H1 (cell line): ENCODE data around the gene FLNC. TPM values are rescaled to one million over a fixed set of nuclear protein-coding genes. Genes with fewer than 3 reads are reported as not detected.

Source experiments
- CTCF ChIA-PET: fragments of 300-600 bp; sonication (Branson Sonifier 250); formaldehyde crosslinking; loops from one replicate; lab custom pipeline; 2021; ENCODE audit not compliant: partially characterized antibody; lab: Charles Lee
- POLR2A ChIA-PET: fragments of 300-600 bp; sonication (Branson Sonifier 250); formaldehyde crosslinking; loops from one replicate; lab custom pipeline; 2021; ENCODE audit warnings: inconsistent platforms; ENCODE audit not compliant: partially characterized antibody; lab: Charles Lee
- DNase-seq, 2 experiments: peaks; one replicate each; pipeline versions ENCODE4 v3.0.0 to v3.0.0-alpha.2; 2010 to 2022; ENCODE audit warnings: low spot score in 2 of 2, low read depth in 1 of 2, mixed read lengths in 1 of 2
- FAIRE-seq: peaks from 2 replicates; lab custom pipeline; 2011; peaks lifted over from hg19 to GRCh38; lab: Jason Lieb, UNC
- H2AFZ ChIP-seq: 2 replicates; pipeline ENCODE4 v1.8.1; 2012; ENCODE audit warnings: low read length, inconsistent platforms
- H2AK5ac ChIP-seq: 2 replicates; pipeline ENCODE4 v1.6.1; 2013; ENCODE audit warnings: low read depth, low read length
- H2BK120ac ChIP-seq: replicated peaks from 2 replicates; pipeline ENCODE3; 2013; ENCODE audit warnings: low read depth, low read length, inconsistent platforms
- H2BK12ac ChIP-seq: 2 replicates; pipeline ENCODE4 v1.6.1; 2013; ENCODE audit warnings: low read depth, low read length
- H2BK15ac ChIP-seq: 2 replicates; pipeline ENCODE4 v1.6.1; 2013; ENCODE audit warnings: low read length
- H2BK20ac ChIP-seq: 2 replicates; pipeline ENCODE4 v1.6.1; 2013; ENCODE audit warnings: low read length
- H2BK5ac ChIP-seq: 2 replicates; pipeline ENCODE4 v1.6.1; 2013; ENCODE audit warnings: low read depth, low read length
- H3K14ac ChIP-seq: 2 replicates; pipeline ENCODE4 v1.6.1; 2013; ENCODE audit warnings: inconsistent platforms; ENCODE audit not compliant: insufficient read length
- H3K18ac ChIP-seq: 2 replicates; pipeline ENCODE4 v1.6.1; 2013; ENCODE audit warnings: low read length; ENCODE audit errors: extremely low read depth
- H3K23ac ChIP-seq: 2 replicates; pipeline ENCODE4 v1.6.1; 2013; ENCODE audit warnings: inconsistent platforms; ENCODE audit not compliant: insufficient read length
- H3K23me2 ChIP-seq: 2 replicates; pipeline ENCODE4 v1.6.1; 2013; ENCODE audit warnings: low read depth, low read length
- H3K27ac ChIP-seq: 2 replicates; pipeline ENCODE4 v1.6.1; 2011; ENCODE audit warnings: low read depth, low read length, inconsistent platforms
- H3K27me3 ChIP-seq, 4 experiments: replicated peaks in 1 of 4; 1 replicate in 1 of 4; 2 replicates in 3 of 4; pipeline versions ENCODE4 v1.6.1 to v1.8.1; 2011 to 2013; ENCODE audit warnings: low read length in 3 of 4, mild to moderate bottlenecking in 3 of 4, inconsistent platforms in 2 of 4, mixed read lengths in 2 of 4, moderate library complexity in 1 of 4; ENCODE audit not compliant: control insufficient read depth in 3 of 4, insufficient read depth in 3 of 4; ENCODE audit errors: extremely low read depth in 1 of 4
- H3K36me3 ChIP-seq, 4 experiments: 2 replicates each; pipeline versions ENCODE4 v1.6.1 to v1.8.1; 2011 to 2013; ENCODE audit warnings: mild to moderate bottlenecking in 4 of 4, low read length in 3 of 4, moderate library complexity in 2 of 4, control low read depth in 1 of 4, inconsistent platforms in 1 of 4; ENCODE audit not compliant: insufficient read depth in 4 of 4, control insufficient read depth in 2 of 4
- H3K4ac ChIP-seq: replicated peaks from 2 replicates; pipeline ENCODE3; 2013; ENCODE audit warnings: low read length, low read depth, mixed read lengths, inconsistent platforms; ENCODE audit not compliant: insufficient read length
- H3K4me1 ChIP-seq, 4 experiments: replicated peaks in 1 of 4; 1 replicate in 1 of 4; 2 replicates in 3 of 4; pipeline versions ENCODE4 v1.6.1 to v1.8.1; 2011 to 2013; ENCODE audit warnings: low read length in 3 of 4, inconsistent platforms in 2 of 4, mixed read lengths in 1 of 4; ENCODE audit not compliant: insufficient read depth in 4 of 4, control insufficient read depth in 3 of 4
- H3K4me2 ChIP-seq, 2 experiments: 2 replicates each; pipeline versions ENCODE4 v1.6.1 to v1.8.1; 2011 to 2013; ENCODE audit warnings: low read depth in 2 of 2, low read length in 2 of 2, control low read depth in 1 of 2, inconsistent platforms in 1 of 2, mild to moderate bottlenecking in 1 of 2; ENCODE audit not compliant: insufficient read depth in 1 of 2
- H3K4me3 ChIP-seq, 4 experiments: fragments of 200-600, 300-600 bp in 1 of 4; sonication (generic), shearing (Covaris generic), sonication (Bioruptor Twin) in 1 of 4; 2 replicates each; pipeline versions ENCODE4 v1.5.1 to v1.8.1; 2011 to 2016; ENCODE audit warnings: low read length in 4 of 4, low read depth in 3 of 4, control low read depth in 2 of 4, inconsistent platforms in 2 of 4, mild to moderate bottlenecking in 2 of 4, mixed read lengths in 1 of 4, moderate library complexity in 1 of 4; ENCODE audit not compliant: insufficient read depth in 2 of 4; ENCODE audit errors: extremely low read depth in 1 of 4
- H3K56ac ChIP-seq: replicated peaks from 2 replicates; pipeline ENCODE3; 2013; ENCODE audit warnings: low read depth, mild to moderate bottlenecking, mixed read lengths, low read length, inconsistent platforms; ENCODE audit not compliant: insufficient read length
- H3K79me1 ChIP-seq: 2 replicates; pipeline ENCODE4 v1.6.1; 2013; ENCODE audit warnings: low read depth, low read length, control low read depth
- H3K79me2 ChIP-seq, 2 experiments: 2 replicates each; pipeline versions ENCODE4 v1.6.1 to v1.8.1; 2012 to 2013; ENCODE audit warnings: low read length in 2 of 2, mild to moderate bottlenecking in 2 of 2, inconsistent platforms in 1 of 2; ENCODE audit not compliant: insufficient read depth in 2 of 2, control insufficient read depth in 1 of 2
- H3K9ac ChIP-seq, 4 experiments: replicated peaks in 1 of 4; 1 replicate in 1 of 4; 2 replicates in 3 of 4; pipeline versions ENCODE4 v1.6.1 to v1.8.1; 2011 to 2013; ENCODE audit warnings: low read depth in 3 of 4, low read length in 3 of 4, control low read depth in 2 of 4, mild to moderate bottlenecking in 2 of 4, moderate library complexity in 2 of 4, inconsistent platforms in 1 of 4; ENCODE audit errors: extremely low read depth in 1 of 4
- H3K9me3 ChIP-seq, 2 experiments: 2 replicates each; pipeline versions ENCODE4 v1.6.1 to v1.8.1; 2012 to 2013; ENCODE audit warnings: mild to moderate bottlenecking in 2 of 2, moderate library complexity in 2 of 2, control low read depth in 1 of 2, inconsistent platforms in 1 of 2, low read depth in 1 of 2, low read length in 1 of 2, mixed read lengths in 1 of 2; ENCODE audit not compliant: insufficient read depth in 2 of 2
- H4K20me1 ChIP-seq, 2 experiments: replicated peaks in 1 of 2; 2 replicates each; pipeline versions ENCODE3 to v1.8.1; 2011 to 2013; ENCODE audit warnings: inconsistent platforms in 2 of 2, low read length in 2 of 2, mild to moderate bottlenecking in 1 of 2; ENCODE audit not compliant: insufficient read depth in 2 of 2, control insufficient read depth in 1 of 2
- H4K5ac ChIP-seq: 2 replicates; pipeline ENCODE4 v1.6.1; 2013; ENCODE audit warnings: low read length, low read depth, mixed read lengths, inconsistent platforms; ENCODE audit not compliant: insufficient read length
- H4K8ac ChIP-seq: 2 replicates; pipeline ENCODE4 v1.8.0; 2013; ENCODE audit warnings: mild to moderate bottlenecking, moderate library complexity, low read length, inconsistent platforms; ENCODE audit not compliant: insufficient read depth; ENCODE audit errors: extremely low read depth
- H4K91ac ChIP-seq: replicated peaks from 2 replicates; pipeline ENCODE3; 2013; ENCODE audit warnings: low read length, mixed read lengths, inconsistent platforms; ENCODE audit not compliant: insufficient read length
- ASH2L ChIP-seq: fragments of 200-600, 300-600 bp; sonication (generic); IDR thresholded peaks from one replicate; pipeline ENCODE4 v1.7.1; 2017; ENCODE audit warnings: low read length
- BCL11A ChIP-seq, 2 experiments: IDR thresholded peaks; one replicate each; pipeline ENCODE4 v1.6.1; 2011; ENCODE audit warnings: low read depth in 2 of 2, low read length in 2 of 2, mild to moderate bottlenecking in 2 of 2
- CTBP2 ChIP-seq: IDR thresholded peaks from 2 replicates; pipeline ENCODE4 v1.7.0; 2011; ENCODE audit warnings: borderline replicate concordance, mild to moderate bottlenecking, moderate library complexity, mixed read lengths, low read length; ENCODE audit not compliant: insufficient read depth, insufficient read length
- JUN ChIP-seq: IDR thresholded peaks from 2 replicates; pipeline ENCODE4 v1.6.1; 2011; ENCODE audit warnings: low read depth, mild to moderate bottlenecking, improper control_type of control experiment, low read length
- KDM4A ChIP-seq: IDR thresholded peaks from one replicate; pipeline ENCODE4 v1.7.1; 2012; ENCODE audit warnings: low read depth, mild to moderate bottlenecking, moderate library complexity, low read length, inconsistent platforms; ENCODE audit not compliant: severe bottlenecking
- POLR2A ChIP-seq, 2 experiments: IDR thresholded peaks; 1 replicate in 1 of 2; 2 replicates in 1 of 2; pipeline ENCODE4 v1.6.1; 2011; ENCODE audit warnings: low read depth in 2 of 2, low read length in 2 of 2, mild to moderate bottlenecking in 2 of 2; ENCODE audit errors: control extremely low read depth in 1 of 2
- SP1 ChIP-seq: IDR thresholded peaks from 2 replicates; pipeline ENCODE4 v1.6.1; 2011; ENCODE audit warnings: low read depth, low read length
- TAF7 ChIP-seq: optimal IDR thresholded peaks from 2 replicates; pipeline ENCODE3; 2011; ENCODE audit warnings: low read depth, mild to moderate bottlenecking, inconsistent platforms, low read length, moderate library complexity, borderline replicate concordance
- WGBS, 2 experiments: shearing (Covaris generic) in 1 of 2; methylation state at CpG; one replicate each; pipeline versions ENCODE4 v1.1.6 to v1.1.7; 2013 to 2015; ENCODE audit warnings: low lambda C conversion rate in 2 of 2, mixed read lengths in 2 of 2, inconsistent platforms in 1 of 2, low coverage in 1 of 2, missing lambda C conversion rate in 1 of 2; ENCODE audit not compliant: insufficient replicate concordance in 2 of 2, insufficient coverage in 1 of 2, insufficient read length in 1 of 2; ENCODE audit errors: extremely low coverage in 1 of 2, missing lambda C conversion rate in 1 of 2; 5-methylcytosine and 5-hydroxymethylcytosine counted together
- polyA plus RNA-seq, 7 experiments: library from polyadenylated mRNA; depleted of rRNA in 3 of 7; stranded (reverse) in 5 of 7; unstranded in 2 of 7; fragments of >200 nt in 5 of 7; fragments of 200-250 nt in 2 of 7; gene quantifications; 1 replicate in 5 of 7; 2 replicates in 1 of 7; 4 replicates in 1 of 7; pipeline versions ENCODE4 v1.2.1 to v1.2.3, GENCODE V29; 2011 to 2013; ENCODE audit warnings: missing spikeins in 2 of 7, mixed read lengths in 2 of 7
- total RNA-seq: library from RNA; stranded (reverse); fragmentation: NEBNext Ultra II Directional; extraction: Animal tissue kit (Norgen Biotek cat#: 25700); gene quantifications from 2 replicates; pipeline ENCODE4 v1.2.1, GENCODE V29; 2021
- TF ChIP-seq, protein P1 (sequence below): IDR thresholded peaks from 2 replicates; pipeline ENCODE4 v1.6.1; 2012; ENCODE audit warnings: low read length, inconsistent platforms

FLNC gene
- total and polyA plus RNA-seq, 2 of the 8 experiments (the other 6 are each of a cell fraction or from before 2014, with no cell fraction given), result 1.9 to 10.7 TPM

- CTCF ChIA-PET, result interaction anchor here (0.6 to 2.9 kb wide), 7 partner anchors 8 to 126 kb away, joined by 3 to 7 read pairs (median 4); no protein-coding TSS in a partner anchor
- no peak for DNase-seq
- H2AK5ac ChIP-seq, result no peak overlapping the region
These were observed 28.4 kb upstream of the FLNC start for GRCh38 chr7:128801667-128802418.

More at GRCh38 chr7:128801667-128802418, 28.4 kb upstream of the FLNC start:
- no peak overlapping the region for H3K4me3 ChIP-seq
- FAIRE-seq, result no peak
- H3K27me3 ChIP-seq, result no peaks in the 10 kb centered on the region
- H3K79me1 ChIP-seq, result no peaks in the 10 kb centered on the region
- H3K18ac ChIP-seq, result no peak overlapping the region
- H3K27ac ChIP-seq, result no peak overlapping the region
- no peaks in the 10 kb centered on the region for H3K9me3 ChIP-seq
- no peaks in the 10 kb centered on the region for H3K79me2 ChIP-seq
- no peaks in the 10 kb centered on the region for H3K23me2 ChIP-seq
- H3K23ac ChIP-seq, result no peak overlapping the region
- TF ChIP-seq TAF7 (no peak), KDM4A (no peak), CTBP2 (no peak), POLR2A (IDR thresholded peaks at IDR 0.05; ENCODE audit: control extremely low read depth in 1 of 2, low read depth in 2 of 2, low read length in 2 of 2) (no peak), ASH2L (no peak), BCL11A (IDR thresholded peaks at IDR 0.05; ENCODE audit: low read depth in 2 of 2, low read length in 2 of 2) (no peak), JUN (no peak), SP1 (no peak)
- TF ChIP-seq, protein P1, sequence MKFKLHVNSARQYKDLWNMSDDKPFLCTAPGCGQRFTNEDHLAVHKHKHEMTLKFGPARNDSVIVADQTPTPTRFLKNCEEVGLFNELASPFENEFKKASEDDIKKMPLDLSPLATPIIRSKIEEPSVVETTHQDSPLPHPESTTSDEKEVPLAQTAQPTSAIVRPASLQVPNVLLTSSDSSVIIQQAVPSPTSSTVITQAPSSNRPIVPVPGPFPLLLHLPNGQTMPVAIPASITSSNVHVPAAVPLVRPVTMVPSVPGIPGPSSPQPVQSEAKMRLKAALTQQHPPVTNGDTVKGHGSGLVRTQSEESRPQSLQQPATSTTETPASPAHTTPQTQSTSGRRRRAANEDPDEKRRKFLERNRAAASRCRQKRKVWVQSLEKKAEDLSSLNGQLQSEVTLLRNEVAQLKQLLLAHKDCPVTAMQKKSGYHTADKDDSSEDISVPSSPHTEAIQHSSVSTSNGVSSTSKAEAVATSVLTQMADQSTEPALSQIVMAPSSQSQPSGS, result no peak
- no peak overlapping the region for H3K4ac ChIP-seq
- H2BK15ac ChIP-seq, result no peak overlapping the region
- no peak overlapping the region for H4K5ac ChIP-seq
- no peak overlapping the region for H4K91ac ChIP-seq
- H2BK12ac ChIP-seq, result no peak overlapping the region
- H4K20me1 ChIP-seq, result no peaks in the 10 kb centered on the region
- no peak overlapping the region for H4K8ac ChIP-seq
- H3K4me1 ChIP-seq, result no peaks in the 10 kb centered on the region
- WGBS, 2 experiments, result 88% methylated on average over 2 of the region's 2 CpGs; no CpG with 5 or more reads in 1 of the 2 experiments
- no peak overlapping the region for H2AFZ ChIP-seq
- H2BK5ac ChIP-seq, result no peak overlapping the region
- no peak overlapping the region for H3K9ac ChIP-seq
- H3K14ac ChIP-seq, result no peak overlapping the region
- no peak overlapping the region for H2BK20ac ChIP-seq
- POLR2A ChIA-PET, result interaction anchor here (1.0 to 2.0 kb wide), 7 partner anchors 10 to 34 kb away, joined by 3 to 6 read pairs (median 3); no protein-coding TSS in a partner anchor
- no peak overlapping the region for H3K4me2 ChIP-seq
- H2BK120ac ChIP-seq, result no peak overlapping the region
- H3K56ac ChIP-seq, result no peak overlapping the region
- peaks cover 19 to 70% (median 40%) of the 10 kb centered on the region in 4 experiments; a peak in 7 of 8 replicates for H3K36me3 ChIP-seq
